HG03045 (cell line): ENCODE data around the gene E2F7.

Experiments
- ATAC-seq: cut with Tn5 transposase; IDR thresholded peaks from one replicate; pipeline ENCODE4 v1.9.1; 2021; ENCODE audit warnings: mild to moderate bottlenecking, moderate library complexity; ENCODE audit not compliant: unreplicated experiment

The E2F7 gene

GRCh38 chr12:77025782-77026314 is 39.5 kb downstream of the E2F7 start:
- ATAC-seq, result no peak

- ATAC-seq, result no peak
Measured at GRCh38 chr12:77023501-77023900, 41.9 kb downstream of the E2F7 start.

GRCh38 chr12:77019920-77020319 is 45.4 kb downstream of the E2F7 start:
- ATAC-seq, result no peak

GRCh38 chr12:77016606-77017005 is 48.8 kb downstream of the E2F7 start:
- no peak for ATAC-seq

GRCh38 chr12:77013091-77013490 is 52.3 kb downstream of the E2F7 start:
- ATAC-seq, result no peak

- ATAC-seq, result peak; percentile 89
Measured at GRCh38 chr12:77010691-77011548, 54.4 kb downstream of the E2F7 start.

GRCh38 chr12:77007476-77007875 is 57.9 kb downstream of the E2F7 start:
- ATAC-seq, result no peak

GRCh38 chr12:77005611-77006098 is 59.7 kb downstream of the E2F7 start:
- ATAC-seq, result no peak

GRCh38 chr12:77003914-77004313 is 61.5 kb downstream of the E2F7 start:
- no peak for ATAC-seq

GRCh38 chr12:77003246-77003645 is 62.1 kb downstream of the E2F7 start:
- ATAC-seq, result no peak

- no peak for ATAC-seq
Measured at GRCh38 chr12:77002382-77002781, 63.0 kb downstream of the E2F7 start.

- no peak for ATAC-seq
Measured at GRCh38 chr12:77001276-77001675, 64.1 kb downstream of the E2F7 start.

GRCh38 chr12:76998908-76999556 is 66.3 kb downstream of the E2F7 start:
- ATAC-seq, result no peak

GRCh38 chr12:76998386-76998785 is 67.0 kb downstream of the E2F7 start:
- no peak for ATAC-seq

GRCh38 chr12:76997011-76997780 is 68.2 kb downstream of the E2F7 start:
- no peak for ATAC-seq

GRCh38 chr12:76990716-76991115 is 74.7 kb downstream of the E2F7 start:
- no peak for ATAC-seq

- no peak for ATAC-seq
Measured at GRCh38 chr12:76984566-76984965, 80.8 kb downstream of the E2F7 start.

- ATAC-seq, result no peak
Measured at GRCh38 chr12:76983420-76983819, 81.9 kb downstream of the E2F7 start.

- ATAC-seq, result no peak
Measured at GRCh38 chr12:76980196-76980595, 85.2 kb downstream of the E2F7 start.

GRCh38 chr12:76976777-76977382 is 88.5 kb downstream of the E2F7 start:
- no peak for ATAC-seq
